ENCODE data around the gene TUBB. TPM values are rescaled to one million over a fixed set of nuclear protein-coding genes. Genes with fewer than 3 reads are reported as not detected.

TUBB gene
- total RNA-seq, 1 donor from 2014 or later = 312 TPM

Other genes starting within 250 kb of the TUBB start
- gene HLA-E, start 230.8 kb upstream of the TUBB start, total RNA-seq = 170 and 213 TPM in 2 replicates
- 32.2 and 49.8 TPM in 2 replicates for gene GNL1, start 163.9 kb upstream of the TUBB start, total RNA-seq
- 2.3 and 3.9 TPM in 2 replicates for gene PRR3, start 163.1 kb upstream of the TUBB start, total RNA-seq
- 40.1 and 77.8 TPM in 2 replicates for gene ABCF1, start 148.9 kb upstream of the TUBB start, total RNA-seq
- 6.1 and 30.3 TPM in 2 replicates for gene PPP1R10, start 103.1 kb upstream of the TUBB start, total RNA-seq
- gene MRPS18B, start 102.5 kb upstream of the TUBB start, total RNA-seq = 31.0 and 60.4 TPM in 2 replicates
- 7.6 and 7.8 TPM in 2 replicates for gene ATAT1, start 93.5 kb upstream of the TUBB start, total RNA-seq
- gene C6orf136, start 73.2 kb upstream of the TUBB start, total RNA-seq = 6.9 and 7.3 TPM in 2 replicates
- gene DHX16, start 47.3 kb upstream of the TUBB start, total RNA-seq = 40.2 and 41.7 TPM in 2 replicates
- 27.5 and 38.7 TPM in 2 replicates for gene PPP1R18, start 33.7 kb upstream of the TUBB start, total RNA-seq
- gene NRM, start 29.4 kb upstream of the TUBB start, total RNA-seq = 0.69 and 1.7 TPM in 2 replicates
- gene MDC1, start 3.1 kb upstream of the TUBB start, total RNA-seq = 6.4 and 10.2 TPM in 2 replicates
- gene FLOT1, start 22.3 kb downstream of the TUBB start, total RNA-seq = 19.4 and 100 TPM in 2 replicates
- gene IER3, start 24.2 kb downstream of the TUBB start, total RNA-seq = 56.6 and 249 TPM in 2 replicates
- 165 and 197 TPM in 2 replicates for gene DDR1, start 164.2 kb downstream of the TUBB start, total RNA-seq
- 17.2 and 24.2 TPM in 2 replicates for gene GTF2H4, start 187.9 kb downstream of the TUBB start, total RNA-seq
- 47.5 and 144 TPM in 2 replicates for gene VARS2, start 193.9 kb downstream of the TUBB start, total RNA-seq
- gene SFTA2, start 211.8 kb downstream of the TUBB start, total RNA-seq = 1.9 TPM in 1 of 2 replicates, not detected in the other
- 0.17 TPM in 1 of 2 replicates, not detected in the other for gene MUCL3, start 220.6 kb downstream of the TUBB start, total RNA-seq

Measured in renal cortical epithelial cell (primary cell).